ENCODE results near the gene ICA1L. TPM values are rescaled to one million over a fixed set of nuclear protein-coding genes. Genes with fewer than 3 reads are reported as not detected.
A peak's percentile ranks its signal among the peaks of the same experiment; 100 is the strongest.
"Not testable (repeated sequence)": the region's sequence is repeated elsewhere in the genome, so short reads cannot be mapped to it uniquely, and the experiment has no call there.

ICA1L gene
- total RNA-seq, result 1.8 and 2.1 TPM in 2 replicates

GRCh38 chr2:202871300-202872141, at the start of gene ICA1L:
TSS of gene ICA1L (minus strand) at chr2:202871766. CDS start at chr2:202829009, 42,757 bp downstream.
- no peak for DNase-seq (ENCODE audit: low read depth, low spot score)

- no peak for DNase-seq (ENCODE audit: low read depth, low spot score)
These were observed 47.3 kb upstream of the ICA1L start for GRCh38 chr2:202918860-202919259.

- DNase-seq (ENCODE audit: low read depth, low spot score), result not testable (repeated sequence)
These were observed 41.0 kb upstream of the ICA1L start for GRCh38 chr2:202912342-202913201.

- DNase-seq (ENCODE audit: low read depth, low spot score), result peak; percentile 82
These were observed 40.2 kb upstream of the ICA1L start, which contains the start of the genes CARF and WDR12 for GRCh38 chr2:202911512-202912341. TSS of gene CARF (plus strand) at chr2:202912275. CDS start at chr2:202941903, 29,628 bp downstream. TSS of gene WDR12 (minus strand) at chr2:202911673. CDS start at chr2:202911476, 197 bp downstream.

- DNase-seq (ENCODE audit: low read depth, low spot score), result no peak
These were observed 39.6 kb upstream of the ICA1L start for GRCh38 chr2:202911203-202911511.

- DNase-seq (ENCODE audit: low read depth, low spot score), result no peak
These were observed 39.1 kb upstream of the ICA1L start for GRCh38 chr2:202910698-202911097.

DNA sequence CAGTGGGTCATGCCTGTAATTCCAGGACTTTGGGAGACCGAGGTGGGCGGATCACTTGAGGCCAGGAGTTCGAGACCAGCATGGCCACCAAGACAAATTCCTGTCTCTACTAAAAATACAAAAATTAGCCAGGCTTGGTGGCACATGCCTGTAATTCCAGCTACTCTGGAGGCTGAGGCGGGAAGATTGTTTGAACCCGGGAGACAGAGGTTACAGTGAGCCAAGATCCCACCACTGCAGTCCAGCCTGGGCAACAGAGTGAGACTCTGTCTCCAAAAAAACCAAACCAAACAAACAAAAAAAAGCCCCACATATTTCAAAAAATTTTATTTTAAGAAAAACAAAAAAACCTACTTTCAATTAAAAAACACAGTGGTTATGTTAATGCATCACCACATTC, 38.7 kb upstream of the ICA1L start:
- not testable (repeated sequence) for DNase-seq (ENCODE audit: low read depth, low spot score)

- no peak for DNase-seq (ENCODE audit: low read depth, low spot score)
These were observed 38.0 kb upstream of the ICA1L start for GRCh38 chr2:202909394-202910192.

DNA sequence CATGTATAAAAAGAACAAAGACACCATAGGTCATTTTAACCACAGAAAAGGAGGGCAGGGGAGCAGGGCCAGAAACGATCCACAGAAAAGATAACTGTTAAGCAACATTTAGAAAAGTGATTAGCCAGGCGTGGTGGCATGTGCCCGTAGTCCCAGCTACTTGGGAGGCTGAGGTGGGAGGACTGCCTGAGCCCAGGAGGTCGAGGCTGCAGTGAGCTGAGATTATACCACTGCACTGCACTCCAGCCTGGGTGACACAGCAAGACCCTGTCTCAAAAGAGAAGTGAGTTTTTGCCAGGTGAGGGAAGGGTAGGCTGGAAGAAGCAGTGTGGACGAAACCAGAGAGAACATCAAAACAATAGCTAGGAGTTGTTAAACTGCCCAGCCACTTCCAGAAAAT, 36.6 kb upstream of the ICA1L start:
- DNase-seq (ENCODE audit: low read depth, low spot score), result no peak

- DNase-seq (ENCODE audit: low read depth, low spot score), result not testable (repeated sequence)
These were observed 33.9 kb upstream of the ICA1L start for GRCh38 chr2:202905507-202905906.

GRCh38 chr2:202885190-202885589, 13.6 kb upstream of the ICA1L start:
- no peak for DNase-seq (ENCODE audit: low read depth, low spot score)

DNA sequence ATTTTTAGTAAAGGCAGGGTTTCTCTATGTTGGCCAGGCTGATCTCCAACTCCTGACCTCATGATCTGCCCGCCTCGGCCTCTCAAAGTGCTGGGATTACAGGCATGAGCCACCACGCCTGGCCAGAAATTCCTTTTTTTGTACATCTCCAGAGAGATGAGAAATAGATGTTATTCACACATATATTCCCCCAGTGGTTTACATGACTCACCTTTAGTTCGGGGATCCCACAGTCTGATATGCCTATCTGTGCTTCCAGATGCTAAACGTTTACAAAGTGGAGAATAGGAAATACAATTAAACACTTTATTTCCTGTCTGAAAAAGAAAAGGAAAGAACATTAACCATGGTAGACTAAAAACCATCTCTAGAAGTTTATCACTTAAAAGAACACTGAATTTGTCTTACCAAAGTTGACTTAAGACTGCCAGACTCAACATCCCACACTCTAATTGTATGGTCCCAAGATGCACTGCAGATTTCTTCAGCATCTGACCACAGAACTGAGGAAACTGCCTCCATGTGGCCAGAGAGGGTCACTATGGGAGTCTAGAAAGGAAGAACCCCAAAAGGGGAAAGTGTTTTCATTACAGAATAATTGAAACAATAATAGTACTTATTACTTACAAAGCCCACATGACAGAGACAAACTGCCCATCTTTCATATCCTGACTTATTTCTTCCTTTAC, 12.6 kb upstream of the ICA1L start:
- no peak for DNase-seq (ENCODE audit: low read depth, low spot score)

GRCh38 chr2:202881570-202881969, 10.0 kb upstream of the ICA1L start:
- DNase-seq (ENCODE audit: low read depth, low spot score), result no peak

DNA sequence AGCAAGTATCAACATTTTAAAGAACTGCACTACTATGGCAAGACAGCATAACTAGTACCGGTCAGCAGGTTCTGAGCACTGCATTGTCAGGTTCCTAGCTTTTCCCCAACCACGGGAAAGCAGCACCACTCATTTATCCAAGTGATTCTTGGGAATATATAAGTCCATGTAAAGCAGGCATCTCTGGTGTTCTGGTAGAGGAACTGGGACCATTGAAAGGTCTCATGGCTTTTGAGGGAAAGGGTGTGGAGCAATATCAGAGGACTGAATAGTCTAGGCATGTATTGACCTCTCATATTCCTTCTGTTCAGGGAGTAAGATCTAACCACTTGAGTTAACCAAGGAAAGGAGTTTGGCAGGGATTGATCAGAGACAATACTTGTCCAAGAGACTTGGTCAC, 6.1 kb upstream of the ICA1L start:
- DNase-seq (ENCODE audit: low read depth, low spot score), result no peak

DNA sequence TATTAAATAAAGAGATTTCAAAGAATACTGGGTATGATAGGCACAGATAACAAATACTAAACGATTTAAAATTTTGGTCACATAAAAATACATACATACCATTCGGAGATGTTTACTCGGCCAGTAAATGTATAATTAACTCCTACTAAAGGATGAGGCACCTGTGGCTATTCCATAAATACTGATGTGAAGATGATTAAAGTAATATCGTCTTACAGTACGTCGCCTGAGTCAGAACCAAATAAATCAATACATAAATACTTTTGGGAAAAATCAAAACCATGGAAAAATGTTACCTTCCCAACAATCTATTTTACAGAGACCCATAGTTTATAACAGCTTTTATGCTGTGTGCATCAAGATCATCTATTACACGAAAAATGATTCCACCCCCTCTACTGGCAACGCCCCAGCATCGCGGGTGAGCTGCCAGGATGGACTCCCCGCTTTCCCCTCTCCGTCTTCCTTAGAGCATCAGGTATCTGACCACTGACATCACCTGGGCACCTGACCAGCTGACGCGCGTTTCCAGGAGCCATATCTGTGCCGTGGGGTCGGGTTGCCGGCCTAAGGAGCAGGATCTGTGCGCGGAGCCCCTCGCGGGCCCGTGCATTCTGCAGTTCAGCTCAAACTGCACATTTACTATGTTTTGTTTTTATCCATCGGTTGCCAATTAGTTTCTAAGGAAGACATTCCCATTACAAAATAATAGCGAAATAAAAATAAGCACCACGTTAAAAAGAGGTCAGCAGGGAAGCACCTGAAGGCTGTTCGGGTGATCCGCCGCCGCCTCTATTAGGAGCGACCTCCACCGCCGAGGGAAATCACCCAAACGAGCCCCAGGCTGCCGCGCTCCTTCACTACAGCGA, 901 bp downstream of the ICA1L start:
- DNase-seq (ENCODE audit: low read depth, low spot score), result no peak

- DNase-seq (ENCODE audit: low read depth, low spot score), result no peak
These were observed 9.6 kb downstream of the ICA1L start for GRCh38 chr2:202861987-202862386.

DNA sequence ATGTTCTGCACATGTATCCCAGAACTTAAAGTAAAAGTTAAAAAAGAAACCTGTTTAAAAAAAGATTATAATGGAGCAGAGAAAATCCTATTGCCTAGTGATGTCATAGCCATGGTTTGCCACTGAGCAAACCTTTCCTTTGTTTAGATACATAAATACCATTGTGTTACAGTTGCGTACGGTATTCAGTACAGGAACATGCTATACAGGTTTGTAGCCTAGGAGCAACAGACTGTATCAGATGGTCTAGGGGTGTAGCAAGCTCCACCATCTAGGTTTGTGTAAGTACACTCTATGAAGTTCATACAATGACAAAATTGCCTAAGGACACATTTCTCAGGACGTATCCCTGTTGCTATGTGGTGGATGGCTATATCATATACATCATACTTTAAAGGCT, 13.0 kb downstream of the ICA1L start:
- DNase-seq (ENCODE audit: low read depth, low spot score), result no peak

- not testable (repeated sequence) for DNase-seq (ENCODE audit: low read depth, low spot score)
These were observed 22.2 kb downstream of the ICA1L start for GRCh38 chr2:202849343-202849742.

- DNase-seq (ENCODE audit: low read depth, low spot score), result no peak
These were observed 22.8 kb downstream of the ICA1L start for GRCh38 chr2:202848813-202849212.
